SK-N-MC (cell line): ENCODE data around the gene XPO4.

Experiments used
- DNase-seq: peaks from one replicate; pipeline ENCODE4 v3.0.0-alpha.2; 2011; ENCODE audit warnings: low read depth, low spot score
- H3K27ac ChIP-seq: fragments of 200-600 bp; sonication (generic); 2 replicates; pipeline ENCODE4 v1.5.1; 2016; ENCODE audit warnings: mixed run types
- H3K36me3 ChIP-seq: fragments of 200-600 bp; sonication (generic); 2 replicates; pipeline ENCODE4 v1.6.1; 2017; ENCODE audit warnings: antibody characterized with exemption, low read length, mixed read lengths; ENCODE audit not compliant: insufficient read depth
- H3K4me3 ChIP-seq: fragments of 200-600 bp; sonication (generic); 2 replicates; pipeline ENCODE4 v1.5.1; 2016
- H3K9ac ChIP-seq: fragments of 200-600 bp; sonication (generic); 2 replicates; pipeline ENCODE4 v1.8.0; 2017; ENCODE audit warnings: mixed run types, mixed read lengths; ENCODE audit not compliant: insufficient read length
- H3K9me3 ChIP-seq: fragments of 200-600 bp; sonication (generic); 2 replicates; pipeline ENCODE4 v1.6.1; 2017; ENCODE audit warnings: low read depth, mild to moderate bottlenecking, antibody characterized with exemption, low read length, moderate library complexity, mixed read lengths
- EZH2 ChIP-seq: fragments of 200-600 bp; sonication (generic); IDR thresholded peaks from one replicate; pipeline ENCODE4 v1.6.1; 2017; ENCODE audit warnings: antibody characterized with exemption
- FOXP2 ChIP-seq: optimal IDR thresholded peaks from 2 replicates; pipeline ENCODE3; 2011; ENCODE audit warnings: mild to moderate bottlenecking, moderate library complexity; ENCODE audit not compliant: insufficient read depth; ENCODE audit errors: extremely low read length, control extremely low read depth
- POLR2AphosphoS5 ChIP-seq: IDR thresholded peaks from 2 replicates; pipeline ENCODE4 v1.6.1; 2012; ENCODE audit warnings: mild to moderate bottlenecking, low read depth, low read length, borderline replicate concordance

XPO4 gene

DNA sequence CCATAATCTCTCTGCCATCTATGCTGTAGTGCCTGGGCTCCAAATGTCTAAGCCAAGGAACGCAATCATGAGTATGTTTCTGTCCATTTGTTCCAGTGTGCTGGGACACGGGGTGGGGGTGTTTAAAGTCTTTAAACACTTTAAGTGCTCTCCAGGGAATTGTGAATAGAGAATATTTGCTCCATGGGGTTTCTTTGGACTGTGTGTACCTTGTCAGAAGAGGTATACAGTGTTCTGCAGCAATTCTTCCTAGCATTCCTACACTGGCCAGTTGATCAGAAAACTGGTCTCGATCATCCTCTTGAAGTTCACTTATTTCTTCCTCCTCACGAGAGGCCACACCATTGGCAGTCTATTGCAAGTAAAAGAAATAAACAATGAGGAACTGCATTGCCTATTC lies 93.7 kb downstream of the XPO4 start:
- no peak for DNase-seq
- Histone ChIP-seq H3K9me3 (no peaks in the 10 kb centered on the region), H3K36me3 (peaks cover 51% of the 10 kb centered on the region), H3K27ac (no peak overlapping the region), H3K9ac (no peak overlapping the region), H3K4me3 (no peak overlapping the region)
- TF ChIP-seq FOXP2 (no peak), EZH2 (no peak), POLR2AphosphoS5 (no peak)

DNA sequence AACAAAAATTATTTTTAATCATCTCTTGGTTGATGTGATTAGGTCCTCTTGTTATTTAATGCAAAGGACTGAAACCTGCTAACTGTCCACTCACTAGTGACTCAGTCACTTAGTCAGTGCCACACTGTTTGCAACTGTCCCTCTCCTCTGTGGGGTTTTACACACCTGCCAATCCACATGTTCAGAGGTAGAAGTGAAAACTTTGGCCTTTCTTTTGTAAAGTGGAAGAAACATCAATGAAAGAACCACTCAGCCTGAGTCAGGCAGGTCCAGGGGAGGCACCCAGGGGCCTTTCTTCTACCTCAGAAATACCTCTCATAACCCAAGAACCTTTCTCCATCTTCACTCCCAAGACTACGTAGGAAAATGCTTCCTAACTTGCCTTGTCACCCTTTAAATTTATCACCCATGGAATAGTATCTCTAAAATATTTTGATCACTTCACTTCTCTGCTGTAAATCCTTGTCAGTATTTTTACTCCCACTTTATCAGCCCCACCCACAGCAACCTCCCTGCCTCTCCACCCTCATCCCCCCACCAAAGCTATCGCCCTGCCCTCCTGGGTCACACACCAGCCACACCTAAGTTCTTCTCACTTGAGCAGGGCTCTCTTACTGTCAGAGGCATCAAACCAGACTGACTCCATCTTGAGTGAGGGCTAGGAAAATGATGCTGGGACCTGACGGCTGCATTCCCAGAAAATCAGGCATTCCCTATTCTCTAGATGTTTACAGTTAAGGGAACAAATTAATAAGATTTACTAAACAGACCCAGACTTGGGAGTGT lies 99.2 kb downstream of the XPO4 start:
- Histone ChIP-seq H3K9me3 (no peaks in the 10 kb centered on the region), H3K36me3 (peaks cover 36% of the 10 kb centered on the region), H3K27ac (no peak overlapping the region), H3K4me3 (no peak overlapping the region), H3K9ac (no peak overlapping the region)
- DNase-seq, result no peak
- TF ChIP-seq POLR2AphosphoS5 (no peak), EZH2 (no peak), FOXP2 (no peak)

DNA sequence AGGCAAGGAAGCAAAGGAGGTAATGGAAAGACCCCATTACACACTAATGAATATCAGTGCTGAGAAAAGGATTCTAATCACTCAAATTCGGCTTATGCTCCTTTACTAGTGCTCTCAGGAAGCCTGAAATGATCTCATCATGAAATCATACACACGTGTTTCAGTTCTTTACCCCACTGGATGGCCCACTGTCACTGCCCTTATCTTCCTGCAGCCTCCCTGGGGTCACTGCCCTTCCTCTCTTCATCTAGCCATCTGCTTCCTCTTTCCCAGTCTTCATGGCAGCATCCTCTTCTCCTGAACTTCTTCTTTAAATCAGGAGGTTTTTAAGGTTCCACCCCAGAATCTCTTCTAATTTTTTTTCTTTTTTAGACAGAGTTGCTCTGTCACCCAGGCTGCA lies 100.8 kb downstream of the XPO4 start:
- H3K9me3 ChIP-seq, result no peaks in the 10 kb centered on the region
- H3K27ac ChIP-seq, result no peak overlapping the region
- H3K4me3 ChIP-seq, result no peak overlapping the region
- H3K36me3 ChIP-seq, result peaks cover 25% of the 10 kb centered on the region
- TF ChIP-seq FOXP2, result no peak
- no peak for TF ChIP-seq POLR2AphosphoS5
- no peak for TF ChIP-seq EZH2
- H3K9ac ChIP-seq, result no peak overlapping the region
- no peak for DNase-seq

DNA sequence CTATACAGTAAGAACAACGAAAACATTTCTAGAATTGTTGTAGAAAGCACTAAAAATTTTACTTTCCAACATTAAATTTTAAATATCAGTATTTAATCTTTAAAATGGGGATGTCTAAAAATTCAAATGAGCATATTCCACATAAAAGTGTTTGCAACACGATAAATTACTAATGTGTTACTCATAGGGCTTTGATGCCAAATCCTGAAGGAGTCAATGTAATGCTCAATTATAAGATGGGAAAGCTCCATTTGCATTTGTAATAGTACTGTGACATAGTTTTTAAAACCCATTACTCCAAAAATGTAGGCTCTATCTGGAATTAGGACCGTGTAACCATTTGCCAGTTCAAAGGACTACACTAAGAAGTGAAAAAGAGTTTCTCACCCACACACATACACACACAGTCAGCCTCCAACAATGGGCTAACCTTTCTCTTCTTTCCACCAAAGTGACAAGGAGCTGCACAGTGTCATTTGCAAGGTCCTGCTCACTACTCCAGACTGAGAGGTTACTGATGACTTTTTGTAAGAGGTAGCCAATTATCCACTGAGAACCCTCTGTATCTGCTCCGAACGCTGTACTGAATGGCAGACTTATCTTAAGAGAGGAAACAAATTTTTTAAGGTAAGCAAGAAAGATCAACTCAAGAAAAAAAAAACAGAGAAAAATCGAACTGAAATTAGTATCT lies 102.7 kb downstream of the XPO4 start:
- Histone ChIP-seq H3K4me3 (no peak overlapping the region), H3K36me3 (peaks cover 33% of the 10 kb centered on the region), H3K9ac (no peak overlapping the region), H3K27ac (no peak overlapping the region), H3K9me3 (no peaks in the 10 kb centered on the region)
- no peak for DNase-seq
- no peak for TF ChIP-seq POLR2AphosphoS5
- TF ChIP-seq FOXP2, result no peak
- TF ChIP-seq EZH2, result no peak

DNA sequence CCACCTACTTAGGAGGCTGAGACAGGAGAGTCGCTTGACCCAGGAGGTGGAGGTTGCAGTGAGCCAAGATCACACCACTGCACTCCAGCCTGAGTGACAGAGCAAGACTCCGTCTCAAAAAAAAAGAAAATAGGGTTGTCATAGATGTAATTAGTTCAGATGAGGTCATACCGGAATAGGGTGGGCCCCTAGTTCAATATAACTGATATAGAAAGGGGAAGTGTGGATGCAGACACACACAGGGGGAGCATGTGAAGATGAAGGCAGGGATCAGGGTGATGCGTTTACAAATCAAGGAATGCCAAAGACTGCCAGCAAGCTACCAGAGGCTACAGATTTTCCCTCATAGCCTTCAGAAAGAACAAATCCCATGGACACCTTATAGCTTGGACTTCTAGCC lies 104.5 kb downstream of the XPO4 start:
- TF ChIP-seq POLR2AphosphoS5 (no peak), EZH2 (no peak), FOXP2 (no peak)
- DNase-seq, result no peak
- H3K4me3 ChIP-seq, result no peak overlapping the region
- no peak overlapping the region for H3K27ac ChIP-seq
- H3K9ac ChIP-seq, result no peak overlapping the region
- H3K36me3 ChIP-seq, result peaks cover 45% of the 10 kb centered on the region
- H3K9me3 ChIP-seq, result no peaks in the 10 kb centered on the region

DNA sequence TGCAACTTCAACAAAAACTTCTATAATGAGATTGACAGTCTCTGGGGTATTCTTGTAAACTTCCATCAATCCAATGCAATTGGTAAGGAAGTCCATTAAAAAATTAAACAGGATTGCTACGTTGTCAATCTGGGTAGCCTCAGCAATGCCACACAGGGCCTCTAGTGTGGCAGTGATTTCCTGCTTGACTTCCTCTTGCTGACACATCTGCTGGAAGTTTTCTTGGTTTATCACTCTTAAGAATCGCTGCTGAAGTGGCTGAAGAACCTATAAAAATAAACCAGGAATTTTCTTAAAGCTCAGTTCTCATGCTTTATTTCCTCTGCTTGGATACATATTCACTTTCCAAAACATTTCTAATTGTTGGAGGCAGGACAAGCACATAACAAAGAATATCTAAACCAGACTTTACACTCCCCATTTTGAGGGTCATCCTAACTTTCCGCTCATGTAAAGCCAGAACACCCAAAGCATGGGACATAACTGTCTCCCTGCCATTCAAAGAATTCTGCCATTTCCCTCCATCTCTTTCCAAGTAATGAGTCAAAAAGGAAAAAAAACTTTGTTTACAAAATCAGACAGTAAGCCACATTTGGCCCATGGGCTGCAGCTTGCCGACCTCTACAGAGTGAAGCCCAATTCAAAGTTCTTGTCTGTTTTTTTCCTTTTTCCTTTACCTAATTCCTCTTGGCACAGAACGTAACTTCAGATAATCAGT lies 105.6 kb downstream of the XPO4 start:
- no peak overlapping the region for H3K9ac ChIP-seq
- peak; percentile 22 for DNase-seq
- peaks cover 45% of the 10 kb centered on the region for H3K36me3 ChIP-seq
- no peak overlapping the region for H3K27ac ChIP-seq
- H3K4me3 ChIP-seq, result no peak overlapping the region
- no peaks in the 10 kb centered on the region for H3K9me3 ChIP-seq
- TF ChIP-seq EZH2 (no peak), POLR2AphosphoS5 (no peak), FOXP2 (no peak)

DNA sequence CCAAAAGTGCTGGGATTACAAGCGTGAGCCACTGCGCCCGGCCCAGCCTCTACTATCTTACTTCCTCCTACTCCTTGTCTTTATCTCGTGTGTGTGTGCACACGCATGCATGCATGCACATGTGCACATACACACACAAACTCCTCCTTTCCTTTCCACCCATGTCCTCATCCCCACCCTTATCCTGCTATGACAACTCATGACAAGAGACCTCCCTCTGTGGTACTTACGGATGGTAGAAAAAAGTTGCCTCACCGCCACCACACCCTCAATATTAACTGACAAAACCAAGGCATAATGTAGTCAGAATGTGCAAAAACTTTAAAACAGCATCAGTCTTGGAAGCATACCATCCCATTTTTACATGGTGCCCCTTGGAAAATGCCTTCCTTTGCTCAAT lies 112.9 kb downstream of the XPO4 start:
- no peak overlapping the region for H3K9ac ChIP-seq
- no peak overlapping the region for H3K4me3 ChIP-seq
- H3K27ac ChIP-seq, result no peak overlapping the region
- H3K36me3 ChIP-seq, result peaks cover 38% of the 10 kb centered on the region
- no peak for DNase-seq
- TF ChIP-seq POLR2AphosphoS5 (no peak), FOXP2 (no peak), EZH2 (no peak)
- no peaks in the 10 kb centered on the region for H3K9me3 ChIP-seq

DNA sequence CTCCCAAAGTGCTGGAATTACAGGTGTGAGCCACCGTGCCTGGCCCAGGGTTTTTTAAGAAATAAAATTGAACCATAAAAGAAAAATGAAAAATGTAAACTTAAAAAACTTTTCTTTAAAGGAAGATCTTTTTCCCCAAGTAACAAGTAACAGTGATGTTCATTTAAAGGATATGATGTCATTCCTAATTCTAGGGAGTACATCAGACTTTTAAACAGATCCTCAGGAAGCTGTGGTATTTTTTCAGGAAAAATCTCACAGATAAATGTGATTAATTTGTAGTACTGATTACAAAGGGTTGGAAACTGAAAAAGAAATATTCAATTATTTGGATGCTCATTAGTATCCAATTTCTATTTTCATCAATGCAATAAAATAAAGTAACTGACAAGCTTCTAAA lies 114.2 kb downstream of the XPO4 start:
- no peak overlapping the region for H3K27ac ChIP-seq
- H3K9me3 ChIP-seq, result no peaks in the 10 kb centered on the region
- no peak for TF ChIP-seq FOXP2
- no peak for TF ChIP-seq POLR2AphosphoS5
- no peak for TF ChIP-seq EZH2
- H3K36me3 ChIP-seq, result peaks cover 36% of the 10 kb centered on the region
- no peak overlapping the region for H3K4me3 ChIP-seq
- DNase-seq, result no peak
- no peak overlapping the region for H3K9ac ChIP-seq

DNA sequence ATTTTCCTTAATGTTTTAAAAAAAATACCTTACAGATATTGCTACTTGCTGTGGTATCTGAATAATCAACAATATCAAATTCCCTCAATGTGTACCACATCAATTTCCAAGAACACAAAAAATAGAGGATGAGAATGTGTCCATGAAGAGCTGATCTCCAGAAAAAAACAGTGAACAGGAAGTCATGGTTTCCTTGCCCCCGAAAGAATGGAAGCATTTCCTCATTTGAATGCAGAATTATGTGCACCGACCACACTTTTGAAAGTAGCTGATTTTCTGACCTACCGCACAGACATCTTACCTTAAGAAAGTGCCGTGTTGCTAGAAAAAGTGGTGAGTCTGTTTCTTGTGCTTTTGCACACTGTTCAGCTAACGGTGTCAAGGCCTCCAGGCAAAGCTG lies 115.4 kb downstream of the XPO4 start:
- H3K4me3 ChIP-seq, result no peak overlapping the region
- no peak overlapping the region for H3K27ac ChIP-seq
- H3K36me3 ChIP-seq, result peaks cover 39% of the 10 kb centered on the region
- DNase-seq, result no peak
- TF ChIP-seq POLR2AphosphoS5 (no peak), EZH2 (no peak), FOXP2 (no peak)
- no peaks in the 10 kb centered on the region for H3K9me3 ChIP-seq
- H3K9ac ChIP-seq, result no peak overlapping the region
